ENCODE results near the gene KRTAP4-6. TPM values are rescaled to one million over a fixed set of nuclear protein-coding genes. Genes with fewer than 3 reads are reported as not detected.
"Not testable (repeated sequence)": the region's sequence is repeated elsewhere in the genome, so short reads cannot be mapped to it uniquely, and the experiment has no call there.

The KRTAP4-6 gene
- total and polyA plus RNA-seq, 9 donors, result not detected

DNA sequence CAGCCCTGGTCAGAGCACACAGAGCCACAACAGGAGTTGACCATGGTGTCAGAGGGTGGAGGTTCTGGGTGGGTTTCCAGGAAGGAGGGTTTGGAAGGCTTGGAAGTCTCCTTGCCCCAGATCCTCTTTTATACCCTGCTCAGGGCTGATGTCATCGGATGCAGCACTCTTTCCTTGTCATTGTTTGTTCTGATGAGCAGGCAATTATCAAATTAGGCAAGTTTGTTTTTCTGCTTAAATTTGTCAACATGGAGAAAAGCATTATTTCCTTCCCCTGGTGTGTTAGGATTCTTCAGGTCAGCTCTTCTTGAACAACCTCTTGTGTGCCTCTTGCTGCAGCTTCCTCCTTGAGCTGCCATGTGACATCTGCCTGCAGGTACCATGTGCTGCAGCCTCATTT, 20.3 kb upstream of the KRTAP4-6 start, which contains the start of gene KRTAP4-4:
TSS of gene KRTAP4-4 (minus strand) at position 101 of the 400 bp plus-strand sequence. CDS start at position 44, 57 bp downstream.
- no peak within 1 kb of the TSS for H3K4me3 ChIP-seq
- H3K36me3 ChIP-seq, result no peaks in the 10 kb centered on the region
- H3K4me1 ChIP-seq (ENCODE audit: insufficient read depth), result no peaks in the 10 kb centered on the region
- WGBS, 3 donors, result 74 to 76% (median 74%) methylated on average over 1 of the region's 1 CpG
- TF ChIP-seq, protein P1, sequence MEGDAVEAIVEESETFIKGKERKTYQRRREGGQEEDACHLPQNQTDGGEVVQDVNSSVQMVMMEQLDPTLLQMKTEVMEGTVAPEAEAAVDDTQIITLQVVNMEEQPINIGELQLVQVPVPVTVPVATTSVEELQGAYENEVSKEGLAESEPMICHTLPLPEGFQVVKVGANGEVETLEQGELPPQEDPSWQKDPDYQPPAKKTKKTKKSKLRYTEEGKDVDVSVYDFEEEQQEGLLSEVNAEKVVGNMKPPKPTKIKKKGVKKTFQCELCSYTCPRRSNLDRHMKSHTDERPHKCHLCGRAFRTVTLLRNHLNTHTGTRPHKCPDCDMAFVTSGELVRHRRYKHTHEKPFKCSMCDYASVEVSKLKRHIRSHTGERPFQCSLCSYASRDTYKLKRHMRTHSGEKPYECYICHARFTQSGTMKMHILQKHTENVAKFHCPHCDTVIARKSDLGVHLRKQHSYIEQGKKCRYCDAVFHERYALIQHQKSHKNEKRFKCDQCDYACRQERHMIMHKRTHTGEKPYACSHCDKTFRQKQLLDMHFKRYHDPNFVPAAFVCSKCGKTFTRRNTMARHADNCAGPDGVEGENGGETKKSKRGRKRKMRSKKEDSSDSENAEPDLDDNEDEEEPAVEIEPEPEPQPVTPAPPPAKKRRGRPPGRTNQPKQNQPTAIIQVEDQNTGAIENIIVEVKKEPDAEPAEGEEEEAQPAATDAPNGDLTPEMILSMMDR (IDR thresholded peaks at IDR 0.05), result no peak
- TF ChIP-seq EP300 (IDR thresholded peaks at IDR 0.05) (no peak), POLR2A (IDR thresholded peaks at IDR 0.05) (no peak)
- no peak for DNase-seq
- H3K9me3 ChIP-seq, result no peaks in the 10 kb centered on the region
- H3K27ac ChIP-seq, result no peak within 1 kb of the TSS
- H3K27me3 ChIP-seq, result no peaks in the 10 kb centered on the region
- intact Hi-C loops (cut with DNase I), result no loop called here

- intact Hi-C loops (cut with DNase I); H3K27me3 ChIP-seq; H3K4me1 ChIP-seq (ENCODE audit: insufficient read depth); H3K27ac ChIP-seq; H3K4me3 ChIP-seq; H3K36me3 ChIP-seq; DNase-seq; H3K9me3 ChIP-seq: not testable (repeated sequence)
- whole genome bisulfite sequencing, 3 donors, result 91 to 94% (median 94%) methylated on average over 2 to 3 of the region's 3 CpGs
These were observed 19.8 kb upstream of the KRTAP4-6 start for GRCh38 chr17:41160190-41160589.

DNA sequence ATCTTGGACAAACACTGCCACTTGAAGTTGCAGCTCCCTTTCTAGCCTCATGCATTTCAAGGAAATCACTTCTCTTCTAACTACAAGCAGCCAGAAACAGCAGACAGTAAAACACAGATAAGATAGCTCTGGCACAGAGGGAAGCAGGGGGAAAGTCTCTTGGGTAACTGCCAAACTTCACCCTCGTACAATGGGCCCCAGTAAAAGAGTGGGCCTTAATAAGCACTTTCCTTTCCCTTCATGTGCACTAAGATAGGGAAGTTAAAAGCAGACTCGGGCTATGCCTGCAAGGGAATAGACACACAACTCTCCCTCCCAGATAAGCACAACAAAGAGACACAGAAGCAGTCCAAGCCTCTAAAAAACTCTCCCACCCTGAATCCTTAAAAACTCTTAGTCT, 13.5 kb upstream of the KRTAP4-6 start:
- intact Hi-C loops (cut with DNase I), result no loop called here
- Histone ChIP-seq H3K36me3 (no peaks in the 10 kb centered on the region), H3K4me1 (ENCODE audit: insufficient read depth) (no peaks in the 10 kb centered on the region), H3K27ac (no peak overlapping the region), H3K9me3 (no peaks in the 10 kb centered on the region), H3K4me3 (no peak overlapping the region), H3K27me3 (no peaks in the 10 kb centered on the region)
- no peak for TF ChIP-seq EP300 (IDR thresholded peaks at IDR 0.05)
- no peak for DNase-seq
- 3 to 11% (median 8%) methylated on average over 2 of the region's 2 CpGs for WGBS, 3 donors

DNA sequence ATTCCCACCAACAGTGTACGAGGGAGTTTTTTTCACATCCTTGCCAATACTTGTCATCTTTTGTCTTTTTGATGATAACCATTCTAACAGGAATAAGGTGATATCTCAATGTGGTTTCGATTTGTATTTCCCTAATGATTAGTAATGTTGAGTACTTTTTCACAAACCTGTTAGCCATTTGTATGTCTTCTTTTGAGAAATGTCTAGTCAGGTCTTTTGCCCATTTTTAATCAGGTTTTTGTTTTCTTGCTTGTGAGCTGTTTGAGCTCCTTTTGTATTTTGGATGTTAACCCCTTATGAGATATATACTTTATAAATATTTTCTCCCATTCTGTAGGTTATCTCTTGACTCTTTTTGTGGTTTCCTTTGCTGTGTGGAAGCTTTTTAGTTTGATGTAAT, 11.2 kb upstream of the KRTAP4-6 start:
- intact Hi-C loops (cut with DNase I), result no loop called here
- 46 to 55% (median 49%) methylated on average over 2 of the region's 2 CpGs for WGBS, 3 donors
- Histone ChIP-seq H3K36me3 (no peaks in the 10 kb centered on the region), H3K27ac (no peak overlapping the region), H3K27me3 (no peaks in the 10 kb centered on the region), H3K4me1 (ENCODE audit: insufficient read depth) (no peaks in the 10 kb centered on the region), H3K4me3 (no peak overlapping the region), H3K9me3 (no peaks in the 10 kb centered on the region)
- TF ChIP-seq POLR2A (IDR thresholded peaks at IDR 0.05) (no peak), EP300 (IDR thresholded peaks at IDR 0.05) (no peak)
- TF ChIP-seq, protein P1 (IDR thresholded peaks at IDR 0.05), result no peak
- no peak for DNase-seq

- intact Hi-C loops (cut with DNase I), result no loop called here
- Histone ChIP-seq H3K36me3 (no peaks in the 10 kb centered on the region), H3K27me3 (no peaks in the 10 kb centered on the region), H3K27ac (no peak overlapping the region), H3K4me3 (no peak overlapping the region), H3K4me1 (ENCODE audit: insufficient read depth) (no peaks in the 10 kb centered on the region), H3K9me3 (no peaks in the 10 kb centered on the region)
- no peak for TF ChIP-seq EP300 (IDR thresholded peaks at IDR 0.05)
- TF ChIP-seq, protein P1 (IDR thresholded peaks at IDR 0.05), result no peak
- no peak for TF ChIP-seq POLR2A (IDR thresholded peaks at IDR 0.05)
- WGBS, 3 donors, result 81 to 85% (median 84%) methylated on average over 4 of the region's 4 CpGs
- no peak for DNase-seq
These were observed 9.7 kb upstream of the KRTAP4-6 start for GRCh38 chr17:41150026-41150425.

DNA sequence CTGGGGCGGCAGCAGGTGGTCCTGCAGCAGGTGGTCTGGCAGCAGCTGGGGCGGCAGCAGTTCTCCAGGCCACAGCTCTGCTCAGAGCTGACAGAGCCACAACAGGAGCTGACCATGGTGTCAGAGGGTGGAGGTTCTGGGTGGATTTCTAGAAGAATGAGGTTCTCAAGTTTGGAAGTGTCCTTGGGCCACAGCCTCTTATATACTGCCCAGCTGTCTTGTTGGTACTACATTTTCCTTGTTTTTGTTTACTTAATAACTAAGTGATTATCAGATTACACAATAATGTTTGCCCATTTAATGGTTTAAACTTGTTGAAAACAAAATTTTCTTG, 9.3 kb upstream of the KRTAP4-6 start, which contains the start of gene KRTAP4-5:
TSS of gene KRTAP4-5 (minus strand) at position 174 of the 334 bp plus-strand sequence. CDS start at position 116, 58 bp downstream.
- Histone ChIP-seq H3K27ac (no peak within 1 kb of the TSS), H3K27me3 (no peaks in the 10 kb centered on the region), H3K9me3 (no peaks in the 10 kb centered on the region), H3K4me3 (no peak within 1 kb of the TSS), H3K4me1 (ENCODE audit: insufficient read depth) (no peaks in the 10 kb centered on the region), H3K36me3 (no peaks in the 10 kb centered on the region)
- intact Hi-C loops (cut with DNase I), result no loop called here
- TF ChIP-seq EP300 (IDR thresholded peaks at IDR 0.05) (no peak), POLR2A (IDR thresholded peaks at IDR 0.05) (no peak)
- TF ChIP-seq, protein P1 (IDR thresholded peaks at IDR 0.05), result no peak
- DNase-seq, result no peak
- whole genome bisulfite sequencing, 3 donors, result 48 to 56% (median 50%) methylated on average over 2 of the region's 2 CpGs

DNA sequence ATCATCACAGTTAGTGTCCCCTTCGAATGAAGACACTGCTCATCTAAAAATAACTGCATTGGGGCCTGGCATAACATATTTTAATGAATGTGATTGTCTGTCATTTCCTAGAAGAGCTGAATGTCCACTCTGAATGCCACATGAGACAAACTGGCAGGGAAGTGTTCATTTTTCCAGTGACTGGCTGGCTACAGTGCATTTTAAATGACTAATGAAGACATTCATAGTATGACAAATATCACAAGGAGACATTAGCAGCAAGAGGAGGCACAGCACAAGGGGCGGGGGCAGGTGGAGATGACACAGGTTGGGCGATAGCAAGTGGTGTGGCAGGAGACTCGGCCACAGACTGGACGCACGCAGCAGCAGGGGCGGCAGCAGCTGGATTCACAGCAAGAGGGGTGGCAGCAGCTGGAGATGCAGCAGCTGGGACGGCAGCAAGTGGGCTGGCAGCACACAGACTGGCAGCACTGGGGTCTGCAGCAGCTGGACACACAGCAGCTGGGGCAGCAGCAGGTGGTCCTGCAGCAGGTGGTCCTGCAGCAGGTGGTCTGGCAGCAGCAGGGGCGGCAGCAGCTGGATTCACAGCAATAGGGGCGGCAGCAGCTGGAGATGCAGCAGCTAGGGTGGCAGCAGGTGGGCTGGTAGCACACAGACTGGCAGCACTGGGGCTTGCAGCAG, 8.8 kb upstream of the KRTAP4-6 start:
- DNase-seq; H3K9me3 ChIP-seq; H3K4me3 ChIP-seq; H3K4me1 ChIP-seq (ENCODE audit: insufficient read depth); H3K27ac ChIP-seq; H3K27me3 ChIP-seq; intact Hi-C loops (cut with DNase I); H3K36me3 ChIP-seq: not testable (repeated sequence)
- 69 to 81% (median 70%) methylated on average over 10 of the region's 10 CpGs for WGBS, 3 donors

Measured in ovary (tissue), 9 donors.